HG03139 (cell line): ENCODE data around the gene ELOA.
"Not testable (repeated sequence)": the region's sequence is repeated elsewhere in the genome, so short reads cannot be mapped to it uniquely, and the experiment has no call there.

ENCODE experiments used
- ATAC-seq: cut with Tn5 transposase; IDR thresholded peaks from one replicate; pipeline ENCODE4 v1.9.1; 2021; ENCODE audit not compliant: unreplicated experiment

ELOA gene

DNA sequence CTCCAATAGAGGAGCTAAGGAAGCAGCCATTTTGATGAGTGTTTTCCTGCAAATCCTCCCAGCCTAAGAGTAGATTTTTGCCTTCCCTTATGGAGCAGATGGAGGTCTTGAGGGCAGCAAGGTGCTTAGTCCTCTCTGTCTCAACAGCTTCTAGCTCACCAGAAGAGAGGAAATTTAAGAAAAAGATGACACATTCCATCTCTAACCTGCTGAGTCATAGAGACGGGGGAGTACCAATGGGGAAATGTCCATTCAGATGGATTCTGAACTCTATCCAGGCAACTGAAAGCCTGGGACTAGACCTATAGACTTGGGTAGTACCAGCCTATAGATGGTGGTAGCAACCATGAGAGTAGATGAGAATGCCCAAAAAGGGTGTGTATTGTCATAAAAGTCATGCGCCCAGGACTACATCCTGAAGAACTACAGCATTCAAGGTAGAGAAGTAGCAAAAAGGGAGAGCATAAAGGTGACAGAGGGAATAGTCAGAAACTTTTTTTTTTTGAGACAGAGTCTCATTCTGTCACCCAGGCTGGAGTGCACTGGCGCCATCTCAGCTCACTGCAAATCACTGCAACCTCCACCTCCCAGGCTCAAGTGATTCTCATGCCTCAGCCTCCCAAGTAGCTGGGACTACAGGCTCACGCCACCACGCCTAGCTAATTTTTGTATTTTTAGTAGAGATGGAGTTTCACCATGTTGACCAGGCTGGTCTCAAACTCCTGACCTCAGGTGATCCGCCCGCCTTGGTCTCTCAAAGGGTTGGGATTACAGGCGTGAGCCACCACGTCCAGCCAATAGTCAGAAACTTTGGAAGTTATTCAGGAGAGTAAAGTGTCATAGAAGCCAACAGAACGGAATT lies 10.7 kb upstream of the ELOA start:
- no peak for ATAC-seq

DNA sequence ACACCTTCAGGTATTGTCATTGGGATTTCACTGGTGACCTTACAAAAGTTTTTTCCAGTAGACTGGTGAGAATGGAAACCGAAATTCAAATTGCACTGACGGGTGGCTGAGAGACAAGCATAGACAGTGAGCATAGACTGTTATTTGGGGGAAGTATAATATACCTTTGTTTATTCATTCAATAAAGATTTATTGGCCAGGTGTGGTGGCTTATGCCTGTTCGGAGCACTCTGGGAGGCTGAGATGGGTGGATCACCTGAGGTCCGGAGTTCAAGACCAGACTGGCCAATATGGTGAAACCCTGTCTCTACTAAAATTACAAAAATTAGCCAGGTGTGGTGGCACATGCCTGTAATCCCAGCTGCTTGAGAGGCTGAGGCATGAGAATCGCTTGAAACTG lies 10.0 kb upstream of the ELOA start:
- ATAC-seq, result not testable (repeated sequence)

DNA sequence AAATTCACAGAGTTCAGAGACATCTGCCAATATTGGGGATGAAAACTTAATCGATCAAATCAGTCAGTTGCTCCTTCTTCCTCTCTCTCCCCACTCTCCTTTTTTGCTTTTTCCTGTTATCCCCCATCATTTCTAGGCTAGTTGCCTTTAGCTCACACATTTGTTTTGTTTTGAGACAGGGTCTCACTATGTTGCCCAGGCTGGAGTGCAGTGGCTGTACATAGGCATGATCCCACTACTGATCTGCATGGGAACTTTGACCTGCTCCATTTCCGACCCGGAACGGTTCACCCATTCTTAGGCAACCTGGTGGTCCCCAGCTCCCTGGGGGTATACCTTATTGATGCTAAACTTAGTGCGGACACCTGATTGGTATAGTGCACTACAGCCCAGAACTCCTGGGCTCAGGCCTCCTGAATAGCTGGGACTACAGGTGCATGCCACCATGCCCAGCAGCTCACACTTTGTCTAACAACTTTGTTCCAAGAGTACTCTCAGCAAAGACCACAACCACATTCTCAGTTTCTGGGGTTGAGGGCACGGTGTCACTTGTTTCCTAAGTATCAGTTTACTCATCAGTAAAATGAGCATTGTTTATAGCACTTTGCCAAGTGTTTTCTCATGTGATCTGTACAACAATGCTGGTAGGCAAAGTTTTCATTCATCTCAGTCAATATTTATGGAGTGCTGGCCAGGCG lies 6.7 kb upstream of the ELOA start:
- ATAC-seq, result no peak

DNA sequence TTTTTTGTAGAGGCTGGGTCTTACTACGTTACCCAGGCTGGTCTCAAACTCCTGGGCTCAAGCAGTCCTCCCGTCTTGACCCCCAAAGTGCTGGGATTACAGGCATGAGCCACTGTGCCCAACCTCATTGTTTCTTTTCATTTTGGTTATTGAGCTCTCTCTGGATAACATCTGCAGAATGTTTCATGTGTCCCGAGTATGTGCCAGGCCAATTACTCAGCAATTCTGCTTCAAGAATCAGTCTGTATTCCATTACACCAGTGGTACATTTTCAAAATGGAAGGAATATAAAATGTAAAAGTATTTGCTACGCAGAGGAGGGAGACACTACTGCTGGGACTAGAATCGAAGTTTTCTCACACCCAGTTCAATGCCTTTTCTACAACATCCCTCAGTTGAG lies 1.7 kb upstream of the ELOA start:
- ATAC-seq, result no peak

DNA sequence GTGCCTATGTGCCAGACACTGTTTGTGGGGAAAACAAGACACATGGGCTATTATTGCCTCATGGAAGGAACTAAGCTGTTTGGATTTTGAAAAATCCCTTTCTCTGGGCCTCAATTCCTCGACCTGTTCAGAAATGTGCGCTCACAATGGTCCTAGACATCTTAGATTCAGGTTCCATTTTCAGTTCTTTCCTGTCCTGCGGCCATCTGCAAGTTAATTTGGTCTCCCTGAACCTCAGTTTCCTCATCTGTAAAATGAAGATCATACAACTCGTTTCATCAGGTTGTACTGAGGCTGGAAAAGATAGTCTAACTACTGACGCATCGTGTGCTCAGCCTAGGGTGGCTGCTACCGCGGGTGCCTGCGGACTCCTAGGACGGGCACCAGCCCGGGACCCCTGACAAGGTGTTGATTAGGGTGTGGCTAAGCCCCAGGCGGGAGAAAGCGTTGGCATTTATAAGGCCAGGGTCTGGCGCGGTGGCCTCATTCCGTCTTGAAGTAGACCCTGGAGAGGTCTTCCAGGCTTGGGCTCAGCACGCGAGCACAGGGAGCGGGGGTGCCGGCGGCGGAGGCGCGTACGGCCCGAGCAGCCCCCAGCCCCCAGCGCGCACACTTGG lies 493 bp upstream of the ELOA start:
- ATAC-seq, result peak; percentile 20

DNA sequence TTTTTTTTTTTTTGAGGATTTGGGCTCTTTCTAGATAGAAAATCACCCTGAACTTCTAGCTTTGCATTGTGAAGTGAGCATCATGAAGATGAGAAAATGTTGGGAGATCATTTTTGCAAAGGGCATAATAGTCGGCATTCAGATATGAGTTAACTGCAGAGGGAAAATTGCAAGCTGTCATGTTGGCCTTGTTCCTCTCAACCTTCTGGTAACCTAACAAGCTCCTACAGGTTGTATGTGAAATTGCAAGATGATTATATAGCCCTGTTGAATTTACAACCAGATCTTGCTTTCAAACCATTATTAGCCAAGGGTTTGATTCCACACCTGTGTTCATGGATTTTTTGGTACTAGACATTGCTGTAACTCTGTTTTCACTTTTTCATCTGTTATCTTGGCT lies 2.2 kb downstream of the ELOA start:
- no peak for ATAC-seq

DNA sequence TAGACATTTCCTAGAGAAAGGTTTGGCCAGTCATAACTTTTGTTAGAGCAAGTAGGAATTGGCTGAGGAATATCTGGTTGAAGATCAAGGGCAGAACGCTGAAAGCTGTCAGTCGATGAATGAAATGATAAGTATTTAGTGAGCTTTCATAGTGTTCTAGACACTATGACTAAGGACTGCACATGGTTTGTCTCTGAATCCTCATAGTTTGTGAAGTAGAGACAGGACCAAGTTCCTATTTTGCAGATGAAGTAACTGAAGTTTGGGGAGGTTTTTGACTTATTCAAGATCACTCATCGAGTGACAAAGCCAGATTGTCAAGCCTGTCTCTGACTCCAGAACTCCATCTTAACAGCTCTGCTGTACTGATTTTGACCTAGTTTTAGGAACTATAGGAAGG lies 4.7 kb downstream of the ELOA start:
- ATAC-seq, result no peak

DNA sequence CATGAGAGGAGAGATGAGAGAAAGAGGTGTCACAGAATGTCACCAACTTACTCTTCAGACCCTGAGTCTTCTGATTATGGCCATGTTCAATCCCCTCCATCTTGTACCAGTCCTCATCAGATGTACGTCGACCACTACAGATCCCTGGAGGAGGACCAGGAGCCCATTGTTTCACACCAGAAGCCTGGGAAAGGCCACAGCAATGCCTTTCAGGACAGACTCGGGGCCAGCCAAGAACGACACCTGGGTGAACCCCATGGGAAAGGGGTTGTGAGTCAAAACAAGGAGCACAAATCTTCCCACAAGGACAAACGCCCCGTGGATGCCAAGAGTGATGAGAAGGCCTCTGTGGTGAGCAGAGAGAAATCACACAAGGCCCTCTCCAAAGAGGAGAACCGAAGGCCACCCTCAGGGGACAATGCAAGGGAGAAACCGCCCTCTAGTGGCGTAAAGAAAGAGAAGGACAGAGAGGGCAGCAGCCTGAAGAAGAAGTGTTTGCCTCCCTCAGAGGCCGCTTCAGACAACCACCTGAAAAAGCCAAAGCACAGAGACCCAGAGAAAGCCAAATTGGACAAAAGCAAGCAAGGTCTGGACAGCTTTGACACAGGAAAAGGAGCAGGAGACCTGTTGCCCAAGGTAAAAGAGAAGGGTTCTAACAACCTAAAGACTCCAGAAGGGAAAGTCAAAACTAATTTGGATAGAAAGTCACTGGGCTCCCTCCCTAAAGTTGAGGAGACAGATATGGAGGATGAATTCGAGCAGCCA lies 8.0 kb downstream of the ELOA start:
- ATAC-seq, result no peak

DNA sequence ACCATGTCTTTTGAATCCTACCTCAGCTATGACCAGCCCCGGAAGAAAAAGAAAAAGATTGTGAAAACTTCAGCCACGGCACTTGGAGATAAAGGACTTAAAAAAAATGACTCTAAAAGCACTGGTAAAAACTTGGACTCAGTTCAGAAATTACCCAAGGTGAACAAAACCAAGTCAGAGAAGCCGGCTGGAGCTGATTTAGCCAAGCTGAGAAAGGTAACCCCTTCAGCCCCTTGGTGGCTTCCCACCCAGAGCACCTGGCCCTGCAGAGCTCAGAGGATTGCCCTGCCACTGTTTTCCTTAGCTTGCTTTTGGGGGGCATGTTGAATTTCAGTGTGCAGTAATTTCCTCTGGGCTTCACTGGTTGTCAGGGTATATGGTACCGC lies 8.5 kb downstream of the ELOA start:
- ATAC-seq, result no peak

DNA sequence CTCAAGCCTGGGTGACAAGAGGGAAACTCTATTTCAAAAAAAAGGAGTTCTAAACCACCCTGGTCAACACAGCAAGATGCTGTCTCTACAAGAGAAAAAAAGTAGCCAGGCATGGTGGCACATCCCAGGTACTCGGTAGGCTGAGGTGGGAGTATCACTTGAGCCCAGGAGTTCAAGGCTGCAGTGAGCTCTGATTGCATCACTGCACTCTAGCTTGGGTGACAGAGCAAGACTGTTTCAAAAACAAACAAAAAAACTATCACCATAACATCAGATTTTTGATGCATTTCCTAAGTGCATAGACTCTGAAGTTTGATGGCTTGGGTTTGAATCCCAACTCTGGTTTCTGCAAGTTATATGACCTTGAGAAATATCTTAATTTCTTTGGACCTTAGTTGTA lies 9.6 kb downstream of the ELOA start:
- ATAC-seq, result no peak

DNA sequence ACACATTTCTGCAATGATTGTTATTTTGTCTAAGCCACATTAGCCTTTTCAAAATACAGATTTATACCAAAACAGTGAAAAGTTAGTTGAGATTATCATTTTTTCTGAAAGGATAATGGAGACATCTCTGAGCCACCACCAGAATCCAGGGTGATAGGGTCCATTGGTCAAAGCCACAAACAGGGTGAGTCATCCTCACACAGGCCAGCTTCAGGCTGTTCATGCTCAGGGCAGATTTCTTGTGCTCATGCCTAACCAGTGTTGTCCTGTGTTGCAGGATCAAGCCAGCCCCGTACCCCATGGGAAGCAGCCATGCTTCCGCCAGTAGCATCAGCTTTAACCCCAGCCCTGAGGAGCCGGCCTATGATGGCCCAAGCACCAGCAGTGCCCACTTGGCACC lies 13.4 kb downstream of the ELOA start:
- ATAC-seq, result no peak

DNA sequence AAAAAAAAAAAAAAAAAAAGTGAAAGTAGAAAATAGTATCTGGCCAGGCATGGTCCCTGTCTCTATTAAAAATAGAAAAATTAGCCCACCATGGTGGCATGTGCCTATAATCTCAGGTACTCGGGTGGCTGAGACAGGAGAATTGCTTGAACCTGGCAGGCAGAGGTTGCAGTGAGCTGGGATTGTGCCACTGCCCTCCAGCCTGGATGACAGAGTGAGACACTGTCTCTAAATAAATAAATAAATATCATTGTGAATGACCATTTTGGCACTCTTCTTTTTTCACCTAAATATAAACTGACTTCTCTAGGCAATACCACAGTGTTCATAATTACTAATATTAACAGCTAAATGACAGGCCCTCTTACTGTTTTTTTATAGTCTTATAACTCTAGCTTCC lies 14.5 kb downstream of the ELOA start:
- ATAC-seq, result no peak

DNA sequence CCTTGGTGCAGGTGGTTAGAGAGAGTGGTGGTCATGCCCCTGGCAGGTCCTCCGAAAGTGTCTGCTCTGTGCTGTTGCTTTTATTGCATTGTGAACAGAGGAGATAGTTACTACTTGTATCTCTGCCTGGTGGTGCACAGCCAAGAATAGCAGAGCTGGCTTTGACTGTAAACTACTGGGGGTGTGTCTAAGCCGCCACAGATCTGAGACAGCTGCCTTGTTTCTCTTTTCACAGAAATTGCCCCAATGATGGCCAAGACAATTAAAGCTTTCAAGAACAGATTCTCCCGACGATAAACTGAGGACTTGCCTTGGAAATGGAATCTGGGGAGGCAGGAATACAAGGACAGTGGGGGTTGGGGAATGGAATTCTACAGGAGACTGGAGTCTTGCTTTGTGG lies 16.0 kb downstream of the ELOA start:
- ATAC-seq, result no peak

DNA sequence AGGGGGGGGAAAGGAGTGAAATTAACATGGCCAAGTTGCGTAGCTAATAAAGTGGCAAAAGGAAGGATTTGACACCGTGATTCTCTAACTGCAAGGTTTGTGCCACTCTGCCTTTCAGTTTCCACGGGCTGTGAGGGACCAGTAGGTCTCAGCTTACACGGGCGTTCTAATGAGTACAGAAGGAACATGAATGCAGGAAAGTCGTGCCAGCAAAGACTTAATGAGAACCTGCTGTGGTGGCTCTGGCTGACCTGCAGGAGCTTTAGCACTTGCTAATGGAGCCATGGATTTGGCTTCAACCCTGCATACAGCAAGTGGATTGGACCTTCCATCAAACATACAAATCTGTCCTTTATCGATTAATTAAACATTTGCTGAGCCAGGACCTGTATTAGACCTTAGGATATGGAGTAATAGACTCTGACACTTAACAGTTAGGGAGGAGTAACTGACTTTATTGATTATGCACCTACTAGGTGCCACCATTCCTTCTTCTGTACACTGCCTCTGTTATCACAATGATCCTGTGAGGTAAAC lies 19.8 kb downstream of the ELOA start:
- ATAC-seq, result no peak

DNA sequence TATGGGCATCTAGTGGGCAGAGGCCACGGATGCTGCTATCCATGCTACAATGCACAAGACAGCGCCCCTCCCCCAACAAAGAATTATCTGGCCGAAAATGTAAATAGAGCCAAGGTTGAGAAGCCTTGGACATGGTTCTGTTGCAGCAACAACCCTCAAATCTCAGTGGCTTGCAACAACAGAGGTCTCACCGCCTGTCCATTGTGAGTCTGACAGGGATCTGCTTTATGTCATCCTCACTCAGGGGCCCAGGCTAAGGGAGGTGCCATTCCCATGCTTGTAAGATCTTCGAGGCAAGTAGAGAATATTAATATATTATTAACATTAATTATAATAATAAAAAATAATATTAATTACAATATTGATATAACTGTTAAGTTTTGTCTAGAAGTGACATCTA lies 25.5 kb downstream of the ELOA start:
- ATAC-seq, result no peak

DNA sequence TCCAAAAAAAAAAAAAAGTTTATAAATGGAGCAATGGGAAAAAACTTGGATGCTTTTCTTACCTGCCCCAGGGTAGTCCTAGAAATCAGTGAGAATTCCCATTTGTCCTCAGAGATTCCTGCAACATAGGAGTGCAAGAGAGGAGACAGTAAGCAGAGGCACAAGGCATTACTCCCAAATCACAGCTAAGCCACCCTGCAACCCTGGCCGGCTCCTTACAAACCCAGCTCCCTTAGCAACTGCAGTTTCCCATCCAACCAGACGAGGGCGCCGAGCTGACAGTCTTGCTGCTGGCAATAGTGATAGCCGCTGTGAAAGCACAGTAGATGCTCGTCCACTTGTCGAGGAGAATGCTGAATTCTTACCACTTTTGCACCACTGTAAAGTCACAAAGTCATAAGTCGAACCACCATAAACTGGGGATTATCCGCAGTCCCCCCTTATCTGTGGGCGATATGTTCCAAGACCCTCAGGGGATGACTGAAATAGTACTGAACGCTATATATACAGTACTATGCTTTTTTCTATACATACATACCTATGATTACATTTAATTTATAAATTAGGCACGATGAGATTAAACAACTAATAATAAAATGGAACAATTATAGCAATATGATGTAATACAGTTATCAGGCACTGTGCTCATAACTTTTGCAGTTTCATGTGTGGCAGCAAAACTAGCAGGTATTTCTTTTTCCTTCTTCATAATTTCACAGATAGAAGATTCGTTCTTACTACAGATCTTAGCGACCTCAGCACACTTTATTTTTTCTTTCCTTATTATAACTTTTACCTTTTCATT lies 29.0 kb downstream of the ELOA start:
- ATAC-seq, result no peak

DNA sequence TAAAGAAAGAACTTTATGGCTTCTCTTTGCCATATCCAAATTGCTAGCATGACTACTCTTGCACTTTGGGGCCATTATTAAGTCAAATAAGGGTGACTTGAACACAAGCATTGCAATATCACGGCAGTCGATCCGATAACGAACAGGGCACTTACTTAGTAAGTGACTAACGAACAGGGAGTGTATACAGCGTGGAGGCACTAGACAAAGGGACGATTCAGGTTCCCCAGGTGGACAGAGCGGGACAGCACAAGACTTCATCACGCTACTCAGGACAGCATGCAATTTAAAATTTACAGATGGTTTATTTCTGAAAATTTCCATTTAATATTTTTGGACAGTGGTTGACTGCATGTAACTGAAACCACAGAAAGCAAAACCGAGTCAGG lies 29.6 kb downstream of the ELOA start:
- ATAC-seq, result no peak

DNA sequence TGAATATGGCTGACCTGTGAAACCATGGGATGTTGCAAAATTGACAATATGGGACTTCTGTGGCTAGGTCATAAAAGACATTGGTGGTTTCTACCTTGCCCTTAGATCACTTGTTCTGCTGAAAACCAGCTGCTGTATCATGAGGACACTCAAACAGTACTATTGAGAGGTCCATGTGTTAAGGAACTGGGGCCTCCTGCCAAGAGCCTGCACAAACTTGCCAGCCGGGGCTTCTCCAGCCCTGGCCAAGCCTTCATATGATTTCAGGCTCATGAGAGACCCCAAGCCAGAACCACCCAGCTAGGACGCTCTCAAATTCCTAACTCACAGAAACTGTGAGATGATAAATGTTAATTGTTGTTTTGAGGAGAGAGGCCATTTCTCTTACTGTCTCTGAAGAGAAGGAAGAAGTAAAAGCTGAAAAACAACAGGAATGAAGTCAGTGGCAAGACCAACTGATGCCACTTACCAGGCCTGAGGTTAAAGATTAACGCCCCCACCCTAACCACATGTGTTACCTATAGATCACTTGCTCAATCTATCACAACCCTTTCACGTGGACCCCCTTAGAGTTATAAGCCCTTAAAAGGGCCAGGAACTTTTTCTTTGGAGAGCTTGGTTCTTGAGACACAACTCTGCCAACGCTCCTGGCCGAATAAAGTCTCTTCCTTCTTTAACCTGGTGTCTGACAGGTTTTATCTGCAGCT lies 31.1 kb downstream of the ELOA start:
- ATAC-seq, result no peak

DNA sequence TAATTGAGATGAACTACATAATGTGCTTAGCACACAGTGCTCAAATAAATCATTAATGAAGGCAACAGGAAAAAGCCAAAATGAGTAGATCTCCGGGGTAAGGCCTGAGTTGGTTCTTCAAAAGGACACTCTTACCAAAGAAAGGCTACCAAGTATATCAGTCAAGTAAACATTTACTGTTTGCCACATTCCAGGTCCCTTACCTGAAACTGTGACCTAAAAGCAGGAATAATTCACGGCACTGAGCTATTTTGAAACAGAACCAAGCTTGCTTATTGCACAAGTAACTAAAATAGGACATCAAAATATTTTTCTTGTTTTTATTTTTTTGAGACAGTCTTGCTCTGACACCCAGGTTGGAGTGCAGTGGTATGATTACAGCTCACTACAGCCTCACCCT lies 32.9 kb downstream of the ELOA start:
- no peak for ATAC-seq
